Upper lobe of left lung (tissue), 4 donors: ENCODE results near the gene DOCK8.

Experiments used
- EP300 ChIP-seq, 4 donors: sonication (generic); formaldehyde crosslinking; IDR thresholded peaks; one replicate each; pipeline ENCODE4 v1.5.1; 2017; ENCODE audit warnings: antibody characterized with exemption in 4 of 4, control low read depth in 2 of 4
- POLR2A ChIP-seq, 4 donors: fragments of 450-650 bp; IDR thresholded peaks; one replicate each; pipeline ENCODE4 v1.5.1; 2016 to 2017; ENCODE audit warnings: antibody characterized with exemption in 4 of 4, mild to moderate bottlenecking in 2 of 4
- POLR2AphosphoS5 ChIP-seq, 2 donors: sonication (generic); formaldehyde crosslinking; IDR thresholded peaks; one replicate each; pipeline ENCODE4 v1.5.1; 2017; ENCODE audit warnings: antibody characterized with exemption in 2 of 2
- TF ChIP-seq, protein P1 (sequence below), 6 experiments: fragments of 450-650 bp in 4 of 6; fragments of 200-600 bp in 2 of 6; sonication (generic) in 2 of 6; IDR thresholded peaks; one replicate each; pipeline ENCODE4 v1.5.1; 2016 to 2019; ENCODE audit warnings: antibody characterized with exemption in 6 of 6

- TF ChIP-seq POLR2A (IDR thresholded peaks at IDR 0.05) (no peak), EP300 (IDR thresholded peaks at IDR 0.05) (no peak), POLR2AphosphoS5 (IDR thresholded peaks at IDR 0.05) (no peak)
- TF ChIP-seq, protein P1, sequence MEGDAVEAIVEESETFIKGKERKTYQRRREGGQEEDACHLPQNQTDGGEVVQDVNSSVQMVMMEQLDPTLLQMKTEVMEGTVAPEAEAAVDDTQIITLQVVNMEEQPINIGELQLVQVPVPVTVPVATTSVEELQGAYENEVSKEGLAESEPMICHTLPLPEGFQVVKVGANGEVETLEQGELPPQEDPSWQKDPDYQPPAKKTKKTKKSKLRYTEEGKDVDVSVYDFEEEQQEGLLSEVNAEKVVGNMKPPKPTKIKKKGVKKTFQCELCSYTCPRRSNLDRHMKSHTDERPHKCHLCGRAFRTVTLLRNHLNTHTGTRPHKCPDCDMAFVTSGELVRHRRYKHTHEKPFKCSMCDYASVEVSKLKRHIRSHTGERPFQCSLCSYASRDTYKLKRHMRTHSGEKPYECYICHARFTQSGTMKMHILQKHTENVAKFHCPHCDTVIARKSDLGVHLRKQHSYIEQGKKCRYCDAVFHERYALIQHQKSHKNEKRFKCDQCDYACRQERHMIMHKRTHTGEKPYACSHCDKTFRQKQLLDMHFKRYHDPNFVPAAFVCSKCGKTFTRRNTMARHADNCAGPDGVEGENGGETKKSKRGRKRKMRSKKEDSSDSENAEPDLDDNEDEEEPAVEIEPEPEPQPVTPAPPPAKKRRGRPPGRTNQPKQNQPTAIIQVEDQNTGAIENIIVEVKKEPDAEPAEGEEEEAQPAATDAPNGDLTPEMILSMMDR (IDR thresholded peaks at IDR 0.05): no peak
These were observed 89.4 kb downstream of the DOCK8 start for GRCh38 chr9:304106-304505.
